Dedifferentiated amniotic fluid mesenchymal stem cell (primary cell): Measurements from ENCODE around the gene TTC31.
"Not testable (repeated sequence)": the region's sequence is repeated elsewhere in the genome, so short reads cannot be mapped to it uniquely, and the experiment has no call there.

Source experiments
- DNase-seq: peaks from one replicate; pipeline ENCODE4 v3.0.0-alpha.2; 2016; ENCODE audit errors: extremely low spot score

Gene TTC31

GRCh38 chr2:74457549-74458131 is 25.2 kb upstream of the TTC31 start:
- no peak for DNase-seq

GRCh38 chr2:74458132-74458937 is 24.5 kb upstream of the TTC31 start, which contains the start of gene WBP1:
Gene WBP1, plus strand, starts transcription at chr2:74458438. Its CDS starts 165 bp downstream, at chr2:74458603.
- peak; percentile 100 for DNase-seq

DNA sequence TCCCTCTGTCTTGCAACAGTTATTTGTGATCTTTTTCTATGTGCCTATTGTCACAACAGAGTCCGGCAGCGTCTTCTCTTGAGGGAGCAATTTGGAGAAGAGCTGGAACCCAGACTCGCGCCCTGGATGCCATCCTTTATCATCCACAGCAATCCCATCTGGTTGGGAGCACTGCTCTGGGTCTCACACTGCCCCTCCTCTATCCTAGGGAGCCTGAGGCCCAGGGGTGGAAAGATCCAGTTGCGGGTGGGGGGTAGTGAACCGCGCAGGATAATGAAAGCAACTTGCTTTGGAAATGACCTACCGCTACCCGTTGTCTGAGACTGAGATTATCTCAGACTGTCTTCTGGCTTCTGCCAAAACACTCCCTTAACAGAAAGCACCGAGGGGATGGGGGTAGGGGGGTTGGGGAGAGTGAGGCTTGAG is 23.9 kb upstream of the TTC31 start:
- DNase-seq: no peak

- not testable (repeated sequence) for DNase-seq
These were observed 23.3 kb upstream of the TTC31 start for GRCh38 chr2:74459503-74460118.

- DNase-seq: not testable (repeated sequence)
These were observed 22.7 kb upstream of the TTC31 start for GRCh38 chr2:74460187-74460586.

DNA sequence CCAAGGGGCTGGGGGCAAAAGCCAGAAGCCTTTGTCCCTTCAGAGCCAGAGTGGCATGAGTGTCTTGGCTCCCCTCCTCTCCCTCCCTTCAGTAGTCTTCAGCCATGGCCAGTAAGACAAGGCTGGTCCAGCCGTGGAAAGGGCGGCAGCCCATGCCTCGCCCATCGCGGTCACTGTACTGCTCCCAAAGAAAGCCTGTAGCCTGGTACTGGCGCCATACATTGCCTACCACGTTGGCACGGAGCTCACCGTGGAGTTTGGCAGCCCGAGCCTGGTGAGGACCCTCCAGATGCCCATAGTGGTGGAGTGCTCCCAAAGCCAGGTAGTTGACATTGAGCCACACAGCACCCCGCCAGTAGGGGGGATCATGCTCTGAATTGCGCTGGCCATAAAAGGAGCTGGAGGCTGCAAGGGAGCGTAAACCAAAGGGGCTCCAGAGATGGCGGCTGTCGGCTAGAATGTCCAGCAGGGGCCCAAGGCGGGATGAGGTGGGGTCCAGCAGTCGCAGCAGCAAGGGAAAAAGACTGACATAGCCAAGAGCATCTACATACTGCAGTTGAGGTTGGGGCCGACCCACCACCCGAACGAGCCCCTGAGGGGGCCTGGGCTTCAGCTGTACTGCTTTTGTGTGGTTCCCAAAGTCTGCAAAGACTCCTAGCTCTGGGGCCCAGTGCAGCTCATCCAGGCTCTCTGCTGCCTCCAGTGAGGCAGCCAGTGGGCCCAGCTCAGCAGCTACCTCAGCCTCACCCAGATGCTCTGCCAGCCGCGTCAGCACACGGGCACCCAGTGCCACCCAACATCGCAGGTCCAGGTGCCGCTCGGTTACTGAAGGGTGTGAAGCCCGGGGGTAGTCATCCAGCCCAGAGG is 21.5 kb upstream of the TTC31 start:
- DNase-seq: no peak

GRCh38 chr2:74462054-74462785 is 20.7 kb upstream of the TTC31 start:
- DNase-seq: no peak

DNA sequence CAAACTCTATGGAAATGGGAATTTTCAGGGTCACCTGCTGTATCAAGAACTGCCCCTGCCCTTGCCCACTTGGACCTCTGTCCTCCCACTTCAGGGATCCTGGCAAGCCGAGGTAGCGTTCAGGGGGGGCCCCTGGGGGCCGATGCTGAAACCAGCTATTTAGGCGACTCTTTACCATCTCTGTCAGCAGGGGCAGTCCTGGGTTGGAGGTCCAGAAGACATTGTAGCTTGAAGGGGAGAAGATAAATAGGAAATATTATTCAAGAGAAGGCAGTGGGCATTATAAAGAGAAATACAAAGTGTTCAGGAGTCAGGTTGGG is 20.1 kb upstream of the TTC31 start:
- DNase-seq: no peak

DNA sequence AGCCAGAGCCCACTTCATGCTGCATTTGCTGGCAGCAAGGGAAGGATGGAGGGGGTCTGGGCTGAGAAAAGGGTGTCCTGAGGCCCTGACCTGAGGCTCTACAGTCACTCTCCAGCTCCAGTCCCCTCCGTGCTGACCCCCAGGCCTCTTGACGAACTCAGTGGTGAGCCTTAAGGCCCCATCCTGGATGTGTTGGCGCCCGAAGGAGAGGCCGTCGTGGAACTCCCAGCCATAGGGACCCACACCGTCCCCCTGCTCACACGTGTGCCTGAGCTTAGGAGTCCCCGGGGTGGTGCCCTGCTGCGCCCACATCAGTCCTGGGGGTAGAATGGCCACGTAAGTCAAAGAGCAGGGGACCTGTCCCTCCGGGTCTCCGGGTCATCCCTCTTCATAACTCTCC is 18.5 kb upstream of the TTC31 start:
- DNase-seq: no peak

- DNase-seq: not testable (repeated sequence)
These were observed 12.1 kb upstream of the TTC31 start for GRCh38 chr2:74470742-74471141.

DNA sequence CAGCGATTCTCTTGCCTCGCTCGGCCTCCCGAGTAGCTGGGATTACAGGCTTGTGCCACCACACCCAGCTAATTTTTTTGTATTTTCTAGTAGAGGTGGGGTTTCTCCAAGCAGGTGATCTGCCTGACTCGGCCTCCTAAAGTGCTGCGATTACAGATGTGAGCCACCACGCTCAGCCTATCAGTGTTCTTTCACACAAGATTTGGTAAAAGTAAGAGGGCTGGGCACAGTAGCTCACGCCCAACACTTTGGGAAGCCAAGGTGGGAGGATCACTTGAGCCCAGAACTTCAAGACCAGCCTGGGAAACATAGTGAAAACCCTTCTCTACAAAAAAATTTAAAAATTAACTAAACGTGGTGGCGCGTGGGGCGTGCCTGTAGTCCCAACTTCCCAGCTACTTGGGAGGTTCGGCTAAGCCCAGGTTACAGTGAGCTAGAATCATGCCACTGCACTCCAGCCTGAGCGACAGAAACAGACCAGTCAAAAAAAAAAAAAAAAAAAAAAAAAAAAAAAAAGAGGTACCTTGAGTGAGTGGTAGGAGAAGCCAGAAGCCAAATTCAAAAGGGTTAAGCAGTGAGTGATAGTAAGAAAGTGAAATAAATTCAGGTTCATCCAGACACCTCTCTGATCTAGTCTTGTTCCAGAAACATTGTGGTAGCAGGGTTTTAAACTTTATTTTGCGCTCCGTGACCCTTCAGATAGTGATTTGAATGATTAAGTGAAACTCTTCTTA is 11.4 kb upstream of the TTC31 start:
- DNase-seq: no peak

- DNase-seq: peak; percentile 91
These were observed 10.6 kb upstream of the TTC31 start, which contains the start of gene MRPL53 for GRCh38 chr2:74472086-74472944. Gene MRPL53, minus strand, starts transcription at chr2:74472680. Its CDS starts 20 bp downstream, at chr2:74472660.

GRCh38 chr2:74472945-74473258 is 10.0 kb upstream of the TTC31 start:
- DNase-seq: no peak

- no peak for DNase-seq
These were observed 8.4 kb upstream of the TTC31 start for GRCh38 chr2:74474481-74474880.

DNA sequence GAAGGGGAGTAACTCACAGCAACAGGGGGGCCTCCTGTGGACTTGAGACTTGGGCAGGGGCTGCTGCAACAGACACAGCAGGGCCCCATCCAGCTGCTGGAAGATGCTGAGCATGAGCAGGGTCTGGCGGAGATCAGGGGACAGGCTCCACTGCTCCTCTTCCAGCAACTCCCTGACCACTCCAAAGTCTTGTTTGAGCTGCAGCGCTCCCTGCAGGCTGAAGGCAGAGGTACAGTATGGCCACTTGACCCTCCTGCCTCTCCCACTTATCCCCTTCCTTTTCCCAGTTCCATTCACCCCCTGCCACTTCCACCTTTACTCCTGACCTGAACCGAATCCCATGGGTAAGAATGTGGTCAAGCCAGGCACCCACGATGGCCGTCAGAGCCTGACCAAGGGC is 8.0 kb upstream of the TTC31 start:
- DNase-seq: no peak

- no peak for DNase-seq
These were observed 1.4 kb upstream of the TTC31 start for GRCh38 chr2:74481431-74481830.

- DNase-seq: no peak
These were observed 700 bp upstream of the TTC31 start for GRCh38 chr2:74481961-74482800.

GRCh38 chr2:74483675-74484164 is 839 bp downstream of the TTC31 start:
- DNase-seq: not testable (repeated sequence)

DNA sequence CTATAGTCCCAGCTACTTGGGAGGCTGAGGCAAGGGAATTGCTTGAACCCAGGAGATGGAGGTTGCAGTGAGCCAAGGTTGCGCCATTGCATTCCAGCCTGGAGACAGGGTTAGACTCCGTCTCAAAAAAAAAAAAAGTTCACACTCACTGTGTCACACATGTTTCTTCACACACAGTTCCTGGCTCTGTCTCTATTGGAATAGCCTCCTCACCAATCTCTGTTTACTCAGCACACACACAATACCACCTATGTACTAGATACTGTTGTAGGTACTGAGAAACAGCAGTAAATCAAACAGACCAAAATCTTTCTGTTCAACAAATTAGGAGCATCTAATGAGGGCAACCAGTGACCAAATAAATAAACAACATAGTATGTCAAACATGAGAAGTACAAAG is 3.3 kb downstream of the TTC31 start:
- no peak for DNase-seq
